H1 (cell line): Measurements from ENCODE around the gene MACROD1. TPM values are rescaled to one million over a fixed set of nuclear protein-coding genes. Genes with fewer than 3 reads are reported as not detected.

Experiments used
- BACH1 ChIP-seq: IDR thresholded peaks from 2 replicates; pipeline ENCODE4 v1.6.1; 2012; ENCODE audit warnings: low read length, improper control_type of control experiment
- MAFK ChIP-seq: IDR thresholded peaks from 2 replicates; pipeline ENCODE4 v1.6.1; 2012; ENCODE audit warnings: low read depth, mild to moderate bottlenecking, improper control_type of control experiment, low read length
- NANOG ChIP-seq: IDR thresholded peaks from 2 replicates; pipeline ENCODE4 v1.6.1; 2011; ENCODE audit warnings: low read length, low read depth, mild to moderate bottlenecking, inconsistent platforms; ENCODE audit not compliant: insufficient read depth, poor library complexity, severe bottlenecking
- NRF1 ChIP-seq: IDR thresholded peaks from 2 replicates; pipeline ENCODE4 v1.6.1; 2011; ENCODE audit warnings: mild to moderate bottlenecking, low read depth, low read length, improper control_type of control experiment
- PHF8 ChIP-seq: fragments of 200-600 bp; sonication (generic); conservative IDR thresholded peaks from 2 replicates; pipeline ENCODE4 v1.7.1; 2012; ENCODE audit warnings: low read depth, mild to moderate bottlenecking, inconsistent platforms, low read length, moderate library complexity
- POLR2AphosphoS5 ChIP-seq: IDR thresholded peaks from 2 replicates; pipeline ENCODE4 v1.6.1; 2011; ENCODE audit warnings: low read depth, low read length
- SAP30 ChIP-seq: fragments of 300-600 bp; sonication (generic); IDR thresholded peaks from 2 replicates; pipeline ENCODE4 v1.7.1; 2012; ENCODE audit warnings: low read length, moderate library complexity, mild to moderate bottlenecking, inconsistent platforms; ENCODE audit not compliant: insufficient read depth, insufficient replicate concordance
- SIN3A ChIP-seq, 2 experiments: IDR thresholded peaks in 1 of 2; conservative IDR thresholded peaks in 1 of 2; 2 replicates each; pipeline ENCODE4 v1.6.1; 2011 to 2012; ENCODE audit warnings: low read length in 2 of 2, improper control_type of control experiment in 1 of 2, low read depth in 1 of 2, mild to moderate bottlenecking in 1 of 2
- SIRT6 ChIP-seq: IDR thresholded peaks from one replicate; pipeline ENCODE4 v1.7.1; 2012; ENCODE audit warnings: low read length, inconsistent platforms
- TAF1 ChIP-seq: IDR thresholded peaks from 2 replicates; pipeline ENCODE4 v1.6.1; 2011; ENCODE audit warnings: mild to moderate bottlenecking, low read depth, low read length
- TCF12 ChIP-seq: IDR thresholded peaks from 2 replicates; pipeline ENCODE4 v1.6.1; 2011; ENCODE audit warnings: low read depth, mild to moderate bottlenecking, low read length
- polyA plus RNA-seq, 7 experiments: library from polyadenylated mRNA; depleted of rRNA in 3 of 7; stranded (reverse) in 5 of 7; unstranded in 2 of 7; fragments of >200 nt in 5 of 7; fragments of 200-250 nt in 2 of 7; gene quantifications; 1 replicate in 5 of 7; 2 replicates in 1 of 7; 4 replicates in 1 of 7; pipeline versions ENCODE4 v1.2.1 to v1.2.3, GENCODE V29; 2011 to 2013; ENCODE audit warnings: missing spikeins in 2 of 7, mixed read lengths in 2 of 7
- total RNA-seq: library from RNA; stranded (reverse); fragmentation: NEBNext Ultra II Directional; extraction: Animal tissue kit (Norgen Biotek cat#: 25700); gene quantifications from 2 replicates; pipeline ENCODE4 v1.2.1, GENCODE V29; 2021

Gene MACROD1
- total and polyA plus RNA-seq, 2 of the 8 experiments (the other 6 are each of a cell fraction or from before 2014, with no cell fraction given): 19.5 to 34.1 TPM

- TF ChIP-seq BACH1 (no peak), MAFK (no peak), TCF12 (no peak), PHF8 (no peak), POLR2AphosphoS5 (no peak), NANOG (no peak), SIN3A (conservative IDR thresholded peaks at IDR 0.05 in 1 of 2, IDR thresholded peaks at IDR 0.05 in 1 of 2; ENCODE audit: low read depth in 1 of 2, low read length in 2 of 2) (no peak), SIRT6 (no peak), SAP30 (no peak), TAF1 (no peak), NRF1 (no peak)
- TF ChIP-seq, all 59 proteins: peak for 0
These were observed 37.6 kb upstream of the MACROD1 start (continued) for GRCh38 chr11:64203421-64204079.
